ENCODE results near the gene ZPR1. TPM values are rescaled to one million over a fixed set of nuclear protein-coding genes. Genes with fewer than 3 reads are reported as not detected.
"Not testable (repeated sequence)": the region's sequence is repeated elsewhere in the genome, so short reads cannot be mapped to it uniquely, and the experiment has no call there.

The ZPR1 gene
- total RNA-seq, 1 donor from 2014 or later: 26.7 TPM

DNA sequence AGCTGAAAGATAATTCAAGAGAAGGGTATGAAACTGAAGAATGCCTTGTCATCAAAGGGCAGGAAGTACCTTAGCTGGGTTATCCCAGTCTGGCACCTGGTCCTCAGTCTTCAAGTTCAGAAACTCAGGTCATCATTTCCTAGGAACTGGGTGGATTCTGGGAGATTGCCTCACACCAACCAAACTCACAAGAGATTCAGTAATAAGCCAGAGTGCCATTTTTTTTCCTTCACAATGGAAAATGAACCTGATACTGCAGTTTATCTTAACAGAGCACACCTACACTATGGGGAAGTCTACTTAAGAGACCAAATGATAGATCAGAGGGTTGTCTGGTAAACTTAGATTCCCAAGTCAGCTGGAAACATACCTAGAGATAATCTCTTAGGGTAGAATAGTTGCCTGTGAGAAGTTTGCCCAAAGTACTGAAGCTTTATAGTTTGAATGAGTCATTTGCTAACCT lies 11.3 kb downstream of the ZPR1 start:
- no peak for DNase-seq (ENCODE audit: low spot score)
- intact Hi-C loops (cut with DNase I): no loop called here
- ATAC-seq: no peak

DNA sequence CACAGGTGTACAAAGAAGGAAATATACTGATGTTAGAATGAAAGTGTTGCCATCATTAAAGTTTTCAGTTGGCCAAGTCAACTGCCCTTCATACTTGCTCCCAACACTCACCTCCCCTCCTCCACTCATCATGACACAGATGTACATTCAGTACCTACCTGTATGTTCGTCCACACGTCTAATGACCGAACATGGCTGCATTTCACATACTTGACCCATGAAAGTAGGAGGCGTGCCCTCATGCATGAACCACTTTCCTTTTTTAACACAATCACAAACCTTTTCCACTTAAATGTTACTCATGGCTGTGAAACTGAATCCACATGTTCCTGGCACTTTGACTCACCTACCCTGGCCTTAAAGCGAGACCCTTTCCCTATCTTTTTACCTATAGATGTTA lies 11.8 kb downstream of the ZPR1 start:
- ATAC-seq (no peak), DNase-seq (ENCODE audit: low spot score) (no peak)
- intact Hi-C loops (cut with DNase I): no loop called here

GRCh38 chr11:116774661-116775060 lies 13.2 kb downstream of the ZPR1 start:
- intact Hi-C loops (cut with DNase I): no loop called here
- ATAC-seq (no peak), DNase-seq (ENCODE audit: low spot score) (no peak)

DNA sequence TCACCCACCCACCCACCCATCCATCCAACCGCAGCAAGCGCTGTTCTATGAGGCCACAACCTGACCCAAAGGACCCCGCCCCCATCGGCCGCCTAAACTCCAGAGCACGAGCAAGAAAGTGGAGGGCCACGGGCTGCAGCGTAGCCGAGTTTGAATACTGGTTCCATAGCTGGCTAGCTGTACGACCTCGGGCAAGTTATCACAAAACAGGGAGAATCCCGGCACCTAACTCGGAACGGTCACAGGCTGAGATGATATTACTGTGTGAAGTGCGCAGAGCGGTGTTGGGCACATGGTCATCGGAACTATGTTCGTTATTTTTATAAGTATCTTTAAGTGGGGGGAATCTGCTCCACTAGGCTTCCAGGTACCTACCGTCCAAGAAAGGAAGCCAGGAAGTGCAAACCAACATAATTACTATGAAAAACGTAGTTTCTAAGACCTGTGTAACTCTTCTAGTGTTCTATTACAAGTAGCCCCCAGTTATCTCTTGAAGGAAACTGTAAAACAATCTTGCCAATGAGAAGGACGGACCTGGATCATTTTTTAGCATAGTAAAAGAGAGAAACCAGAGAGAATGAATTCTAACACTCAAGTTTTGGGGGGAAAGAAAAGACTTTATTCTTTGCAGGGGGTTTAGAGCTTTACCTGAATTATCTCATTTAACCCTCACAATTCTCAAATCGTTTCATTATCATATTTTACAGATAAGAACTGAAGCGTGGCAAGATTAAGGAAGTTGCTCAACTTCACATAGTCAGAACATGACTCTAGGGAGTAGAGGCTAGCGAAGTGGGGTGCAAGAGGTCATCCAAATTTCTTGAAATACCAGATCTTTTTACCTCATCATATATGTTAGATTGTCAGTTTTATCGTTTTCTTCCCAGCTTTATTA lies 14.4 kb downstream of the ZPR1 start:
- intact Hi-C loops (cut with DNase I): no loop called here
- peak; percentile 69 for ATAC-seq

DNA sequence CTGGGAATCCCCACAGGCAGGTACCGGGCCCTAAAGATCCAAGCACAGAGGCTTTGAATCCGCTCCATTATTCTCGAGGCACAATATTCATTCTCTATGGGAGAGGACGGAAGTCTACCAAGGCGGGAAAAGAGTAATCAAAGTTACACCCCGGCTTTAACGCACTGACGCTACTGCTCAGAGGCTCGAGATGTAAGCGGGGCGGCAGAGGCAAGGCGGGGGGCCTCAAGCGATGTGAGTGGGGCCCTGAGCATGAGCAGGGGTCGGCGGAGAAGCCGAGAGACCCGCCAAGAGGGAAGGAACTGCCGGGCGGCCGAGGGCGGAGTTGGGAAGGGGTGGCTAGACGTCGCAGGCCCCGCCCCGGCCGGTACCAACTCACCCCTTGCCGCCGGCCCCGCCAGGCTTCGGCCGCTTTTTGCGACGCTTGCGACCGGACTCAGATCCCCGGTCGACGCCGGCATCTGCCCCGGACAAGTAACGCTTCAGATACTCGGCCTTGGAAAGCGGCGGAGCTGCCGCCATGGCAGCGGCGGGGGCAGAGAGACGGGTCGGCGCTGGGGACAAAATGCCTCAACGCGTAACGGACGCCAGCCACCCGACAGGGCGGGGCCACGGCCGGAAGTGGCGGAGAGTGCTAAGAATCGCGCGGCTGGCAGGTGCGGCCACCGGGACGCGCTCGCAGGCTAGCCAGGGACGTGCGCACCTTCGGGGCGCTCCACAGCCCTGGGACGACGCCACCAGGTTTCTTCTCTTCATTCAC lies 15.2 kb downstream of the ZPR1 start, which contains the start of gene BUD13:
Gene BUD13, minus strand, starts transcription at position 545 of the 760 bp plus-strand sequence. Its CDS starts 23 bp downstream, at position 522.
- DNase-seq (ENCODE audit: low spot score) (peak; percentile 97), ATAC-seq (peak; percentile 95)
- intact Hi-C loops (cut with DNase I): no loop called here

More for the DNA sequence above, 14.4 kb downstream of the ZPR1 start:
- no peak for DNase-seq (ENCODE audit: low spot score)

GRCh38 chr11:116771935-116772334 lies 15.9 kb downstream of the ZPR1 start:
- no peak for DNase-seq (ENCODE audit: low spot score)
- intact Hi-C loops (cut with DNase I): no loop called here
- ATAC-seq: no peak

DNA sequence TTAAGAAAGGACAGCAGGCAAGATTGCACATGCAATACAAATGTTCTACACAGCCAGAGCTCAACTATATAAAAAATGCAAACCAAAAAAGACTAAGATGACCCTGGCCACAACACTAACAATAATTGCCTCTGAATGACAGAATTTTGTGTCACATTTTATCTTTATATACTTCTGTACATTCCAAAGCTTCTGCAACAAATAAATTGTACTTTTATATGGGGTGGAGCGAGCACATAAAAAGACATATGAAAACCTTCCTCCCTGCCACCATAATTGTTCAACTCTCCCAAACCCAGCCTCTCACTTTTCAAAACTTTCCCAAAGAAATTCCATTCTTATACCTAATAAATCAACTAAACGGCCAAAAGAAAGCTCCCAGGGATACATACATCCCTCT lies 25.7 kb downstream of the ZPR1 start:
- intact Hi-C loops (cut with DNase I): no loop called here
- ATAC-seq: no peak
- no peak for DNase-seq (ENCODE audit: low spot score)

- ATAC-seq; intact Hi-C loops (cut with DNase I); DNase-seq (ENCODE audit: low spot score): not testable (repeated sequence)
Observed at GRCh38 chr11:116756044-116756443, 31.8 kb downstream of the ZPR1 start.

DNA sequence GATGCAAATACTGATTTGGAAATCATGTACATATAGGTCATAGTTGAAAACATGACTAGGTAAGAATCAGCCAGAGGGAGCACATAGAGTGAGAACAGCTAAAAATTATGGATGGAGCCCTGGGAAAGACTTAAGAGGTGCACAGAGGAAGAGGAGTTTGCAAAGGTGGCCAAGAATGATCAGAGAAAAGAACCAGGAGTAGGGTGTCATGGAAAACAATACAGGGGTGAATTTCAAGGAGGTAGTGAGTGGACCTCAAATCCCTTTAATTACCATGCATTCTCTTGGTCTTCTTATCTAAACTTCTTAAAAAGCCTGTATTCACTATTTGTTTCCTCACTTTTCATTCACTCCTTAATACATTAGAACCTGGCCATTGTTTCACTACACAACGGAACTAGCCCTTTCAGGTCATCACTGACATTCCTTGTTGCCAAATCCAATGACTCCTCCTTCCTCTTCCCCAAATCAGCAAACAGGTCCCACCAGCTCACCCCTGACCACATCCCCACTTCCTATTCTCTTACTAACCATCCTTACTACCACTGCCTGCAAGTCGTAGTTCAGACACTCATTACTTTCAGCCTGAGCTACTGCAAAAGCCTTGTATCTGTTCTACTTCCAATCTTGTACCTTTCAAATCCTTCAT lies 37.6 kb downstream of the ZPR1 start:
- ATAC-seq (no peak), DNase-seq (ENCODE audit: low spot score) (no peak)
- intact Hi-C loops (cut with DNase I): no loop called here

DNA sequence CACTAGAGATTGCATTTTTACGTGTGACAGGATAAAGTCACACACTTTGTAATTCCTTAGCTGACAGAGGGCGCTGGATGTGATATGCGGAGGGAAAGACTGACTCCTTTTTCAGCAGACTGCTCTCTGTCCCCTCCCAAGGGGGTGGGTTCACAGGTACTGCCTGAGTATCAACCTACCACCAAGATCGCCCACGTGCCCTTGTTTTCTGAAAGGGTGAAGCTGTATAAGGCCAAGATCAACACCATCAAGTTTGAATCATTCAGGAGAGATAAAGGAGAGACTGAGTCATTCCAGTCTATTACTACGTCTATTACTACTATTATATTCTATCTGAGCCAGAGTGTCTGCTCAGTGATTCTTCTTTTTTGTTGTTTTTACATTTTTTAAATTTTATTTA lies 45.7 kb downstream of the ZPR1 start:
- intact Hi-C loops (cut with DNase I): no loop called here
- no peak for DNase-seq (ENCODE audit: low spot score)
- ATAC-seq: peak; percentile 23

DNA sequence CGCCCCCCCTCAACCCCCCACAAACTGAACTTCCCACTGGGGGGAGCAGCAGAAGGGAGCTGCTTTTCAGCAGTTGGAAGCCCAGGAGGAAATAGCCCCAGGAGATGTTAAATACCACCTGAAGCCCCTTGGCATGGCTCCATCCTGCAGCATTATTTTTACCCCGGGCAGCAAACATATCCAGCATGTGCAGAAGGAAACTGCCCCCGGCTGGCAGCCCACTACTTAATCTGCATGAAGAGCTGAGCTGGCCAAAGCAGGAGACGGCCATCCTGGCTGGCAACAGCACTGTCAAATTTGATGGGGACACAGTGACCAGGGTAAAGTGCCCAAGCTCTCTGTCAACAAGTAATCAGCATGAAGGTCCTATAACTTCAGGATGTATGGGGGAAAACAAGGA lies 47.1 kb downstream of the ZPR1 start:
- no peak for DNase-seq (ENCODE audit: low spot score)
- intact Hi-C loops (cut with DNase I): no loop called here

GRCh38 chr11:116738975-116739374 lies 48.8 kb downstream of the ZPR1 start:
- no peak for DNase-seq (ENCODE audit: low spot score)
- ATAC-seq: no peak
- intact Hi-C loops (cut with DNase I): no loop called here

More for the DNA sequence above, 47.1 kb downstream of the ZPR1 start:
- ATAC-seq: no peak

- intact Hi-C loops (cut with DNase I): no loop called here
- DNase-seq (ENCODE audit: low spot score) (no peak), ATAC-seq (no peak)
Observed at GRCh38 chr11:116736763-116737162, 51.1 kb downstream of the ZPR1 start.

DNA sequence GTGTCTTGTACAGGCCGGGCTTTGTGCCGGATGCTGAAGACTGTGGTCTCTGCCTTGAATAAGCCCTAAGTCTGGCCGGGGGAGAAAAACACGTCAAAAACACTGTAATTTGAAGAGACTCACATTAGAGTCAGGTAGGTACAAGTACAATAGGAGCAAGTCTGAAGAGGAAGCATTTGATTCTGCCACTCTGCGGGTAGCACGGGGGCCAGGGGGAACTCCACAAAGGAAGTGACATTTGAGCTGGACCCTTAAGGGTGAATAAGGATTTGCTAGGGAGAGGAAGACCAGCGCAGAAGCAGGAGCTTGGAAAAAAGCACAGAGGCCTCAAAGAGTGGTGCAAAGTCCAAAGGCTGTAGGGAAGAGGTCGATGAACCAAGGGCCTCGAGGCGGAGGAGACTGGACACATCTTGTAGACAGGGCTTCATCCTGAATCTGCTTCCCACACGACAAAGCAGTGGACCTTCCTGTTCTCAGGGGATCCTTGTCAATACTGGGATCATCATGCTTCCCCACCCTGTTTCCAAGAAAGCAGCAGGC lies 53.8 kb downstream of the ZPR1 start:
- DNase-seq (ENCODE audit: low spot score): no peak
- ATAC-seq: no peak
- intact Hi-C loops (cut with DNase I): no loop called here

- intact Hi-C loops (cut with DNase I): no loop called here
- DNase-seq (ENCODE audit: low spot score): no peak
- ATAC-seq: no peak
Observed at GRCh38 chr11:116733043-116733755, 54.6 kb downstream of the ZPR1 start.

GRCh38 chr11:116732271-116733042 lies 55.4 kb downstream of the ZPR1 start:
- intact Hi-C loops (cut with DNase I): no loop called here
- DNase-seq (ENCODE audit: low spot score) (peak; percentile 72), ATAC-seq (peak; percentile 79)

DNA sequence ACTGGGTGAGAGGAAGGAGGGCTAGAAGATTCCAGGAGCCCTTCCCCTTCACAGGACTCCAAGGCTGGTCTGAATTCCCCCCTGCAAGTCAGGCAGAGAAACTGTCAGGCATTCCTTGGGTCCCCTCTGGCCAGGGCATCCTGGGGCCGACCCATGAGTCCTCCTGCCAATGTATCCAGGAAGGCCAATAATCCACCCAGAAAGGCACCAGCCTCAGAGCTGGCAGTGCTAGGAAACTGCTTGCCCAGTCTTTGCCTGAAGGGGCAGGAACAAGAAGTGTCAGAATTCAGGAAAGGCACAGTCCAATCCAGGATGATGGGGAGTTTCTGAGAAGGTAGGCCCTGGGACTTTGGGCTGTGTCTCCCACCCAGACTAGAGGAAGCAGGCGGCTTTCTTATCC lies 56.0 kb downstream of the ZPR1 start:
- no peak for DNase-seq (ENCODE audit: low spot score)
- intact Hi-C loops (cut with DNase I): no loop called here
- no peak for ATAC-seq

Measured in sciatic nerve (tissue), 2 donors.